ENCODE measurements around the gene TMEM184C.

TMEM184C gene

DNA sequence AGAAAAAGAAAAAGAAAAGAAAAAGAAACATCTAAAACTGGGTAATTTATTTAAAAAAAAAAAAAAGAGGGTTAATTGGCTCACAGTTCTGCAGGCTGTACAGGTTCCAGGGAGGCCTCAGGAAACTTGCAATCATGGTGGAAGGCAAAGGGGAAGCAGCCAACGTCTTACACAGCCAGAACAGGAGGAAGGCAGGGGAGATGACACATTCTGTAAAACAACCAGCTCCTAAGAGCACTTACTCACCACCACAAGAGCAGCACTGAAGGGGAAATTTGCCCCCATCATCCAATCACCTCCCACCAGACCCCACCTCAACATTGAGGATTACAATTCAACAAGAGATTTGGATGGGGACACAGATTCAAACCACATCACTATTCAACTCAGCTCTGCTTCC, 36.8 kb upstream of the TMEM184C start:
- Histone ChIP-seq H3K9ac (ENCODE audit: low read length) (no peak overlapping the region), H3K79me2 (ENCODE audit: insufficient read depth, low read length) (no peaks in the 10 kb centered on the region), H3K27ac (ENCODE audit: low read depth, low read length, poor library complexity, severe bottlenecking) (no peak overlapping the region), H3F3A (ENCODE audit: insufficient read depth, low read length) (no peaks in the 10 kb centered on the region), H3K4me2 (ENCODE audit: low read length) (no peak overlapping the region), H3K27me3 (ENCODE audit: insufficient read depth, low read length) (no peaks in the 10 kb centered on the region), H3K9me2 (ENCODE audit: low read depth, low read length) (no peaks in the 10 kb centered on the region), H2AFZ (ENCODE audit: low read length) (no peak overlapping the region), H3K36me3 (ENCODE audit: insufficient read depth, low read length) (no peaks in the 10 kb centered on the region), H3K9me3 (ENCODE audit: low read length) (no peaks in the 10 kb centered on the region), H3K4me1 (ENCODE audit: insufficient read depth, low read length, severe bottlenecking) (no peaks in the 10 kb centered on the region), H3K4me3 (ENCODE audit: low read depth, low read length, poor library complexity, severe bottlenecking) (no peak overlapping the region), H4K20me1 (ENCODE audit: insufficient read depth, low read length) (no peaks in the 10 kb centered on the region)
- TF ChIP-seq EZH2 (IDR thresholded peaks at IDR 0.05; ENCODE audit: borderline replicate concordance, low read length) = no peak
- TF ChIP-seq, protein P1, sequence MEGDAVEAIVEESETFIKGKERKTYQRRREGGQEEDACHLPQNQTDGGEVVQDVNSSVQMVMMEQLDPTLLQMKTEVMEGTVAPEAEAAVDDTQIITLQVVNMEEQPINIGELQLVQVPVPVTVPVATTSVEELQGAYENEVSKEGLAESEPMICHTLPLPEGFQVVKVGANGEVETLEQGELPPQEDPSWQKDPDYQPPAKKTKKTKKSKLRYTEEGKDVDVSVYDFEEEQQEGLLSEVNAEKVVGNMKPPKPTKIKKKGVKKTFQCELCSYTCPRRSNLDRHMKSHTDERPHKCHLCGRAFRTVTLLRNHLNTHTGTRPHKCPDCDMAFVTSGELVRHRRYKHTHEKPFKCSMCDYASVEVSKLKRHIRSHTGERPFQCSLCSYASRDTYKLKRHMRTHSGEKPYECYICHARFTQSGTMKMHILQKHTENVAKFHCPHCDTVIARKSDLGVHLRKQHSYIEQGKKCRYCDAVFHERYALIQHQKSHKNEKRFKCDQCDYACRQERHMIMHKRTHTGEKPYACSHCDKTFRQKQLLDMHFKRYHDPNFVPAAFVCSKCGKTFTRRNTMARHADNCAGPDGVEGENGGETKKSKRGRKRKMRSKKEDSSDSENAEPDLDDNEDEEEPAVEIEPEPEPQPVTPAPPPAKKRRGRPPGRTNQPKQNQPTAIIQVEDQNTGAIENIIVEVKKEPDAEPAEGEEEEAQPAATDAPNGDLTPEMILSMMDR (IDR thresholded peaks at IDR 0.05; ENCODE audit: low read length) = no peak

DNA sequence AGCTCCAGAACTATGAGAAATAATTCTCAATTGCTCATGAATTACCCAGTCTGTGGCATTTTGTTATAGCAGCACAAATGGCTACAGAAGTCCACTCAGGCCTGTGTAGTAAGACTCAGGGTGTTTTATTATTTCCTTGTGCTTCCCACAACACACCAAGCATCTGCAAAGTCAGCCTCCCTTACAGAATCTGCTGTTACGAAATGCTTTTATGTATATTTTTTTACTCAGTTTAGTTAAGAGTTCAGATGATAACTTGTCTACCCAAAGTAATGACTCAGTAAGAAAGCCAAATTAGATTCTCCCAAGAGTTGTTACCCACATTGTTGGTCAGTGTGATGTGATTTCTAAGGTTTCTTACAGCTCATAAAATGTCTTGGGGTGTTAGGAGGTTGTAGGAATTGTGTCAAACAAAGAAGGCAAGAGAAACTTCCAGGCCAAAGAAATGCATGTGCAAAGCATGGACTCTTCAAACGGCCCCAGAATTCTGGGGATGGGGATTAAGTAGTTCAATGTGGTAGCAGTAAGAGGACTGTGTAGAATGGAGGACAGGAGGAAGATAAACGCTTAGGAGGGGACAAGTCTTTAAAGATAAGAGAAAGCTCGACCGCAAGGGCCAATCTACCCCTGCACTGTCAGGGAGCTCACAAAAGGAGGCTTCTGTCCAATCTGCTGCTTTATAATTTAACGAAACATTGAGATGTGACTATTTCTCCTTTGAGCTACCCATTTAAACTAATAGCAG, 35.4 kb upstream of the TMEM184C start:
- H2AFZ ChIP-seq (ENCODE audit: low read length) = no peak overlapping the region
- no peak overlapping the region for H3K27ac ChIP-seq (ENCODE audit: low read depth, low read length, poor library complexity, severe bottlenecking)
- no peak overlapping the region for H3K4me2 ChIP-seq (ENCODE audit: low read length)

DNA sequence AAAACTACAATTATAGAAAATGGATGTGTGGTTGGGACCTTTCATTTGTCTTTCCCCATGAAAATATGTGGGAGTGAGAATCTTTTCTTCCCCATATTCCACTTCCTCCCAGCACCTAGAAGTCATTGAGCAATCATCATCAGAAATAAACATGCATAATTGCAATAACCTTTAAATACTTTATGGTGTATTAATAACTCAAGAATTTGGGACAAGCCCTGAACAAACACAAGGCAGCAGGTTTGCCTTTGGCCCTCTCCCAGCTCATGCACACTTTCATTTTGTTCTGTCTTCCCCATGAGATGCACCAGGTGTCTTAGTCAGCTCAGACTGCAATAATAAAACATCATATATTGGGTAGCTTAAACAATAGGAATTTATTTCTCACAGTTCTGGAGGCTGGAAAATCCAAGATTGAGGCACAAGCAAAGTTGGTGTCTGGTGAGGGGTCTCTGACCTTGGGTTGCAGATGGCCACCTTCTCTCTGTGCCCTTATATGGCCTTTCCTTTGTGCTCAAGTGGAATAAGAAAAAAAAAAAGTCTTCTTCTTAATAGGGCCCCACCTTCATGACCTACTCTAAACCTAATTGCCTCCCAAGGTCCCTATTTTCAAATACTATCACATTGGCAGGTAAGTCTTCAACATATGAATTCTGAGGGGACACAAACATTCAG, 34.7 kb upstream of the TMEM184C start:
- no peak overlapping the region for H3K9ac ChIP-seq (ENCODE audit: low read length)
- no peaks in the 10 kb centered on the region for H3K4me1 ChIP-seq (ENCODE audit: insufficient read depth, low read length, severe bottlenecking)
- H3K9me3 ChIP-seq (ENCODE audit: low read length) = no peaks in the 10 kb centered on the region
- no peaks in the 10 kb centered on the region for H3F3A ChIP-seq (ENCODE audit: insufficient read depth, low read length)
- no peak overlapping the region for H2AFZ ChIP-seq (ENCODE audit: low read length)
- H4K20me1 ChIP-seq (ENCODE audit: insufficient read depth, low read length) = no peaks in the 10 kb centered on the region
- no peak overlapping the region for H3K27ac ChIP-seq (ENCODE audit: low read depth, low read length, poor library complexity, severe bottlenecking)
- H3K36me3 ChIP-seq (ENCODE audit: insufficient read depth, low read length) = no peaks in the 10 kb centered on the region
- H3K4me2 ChIP-seq (ENCODE audit: low read length) = no peak overlapping the region
- no peak for TF ChIP-seq EZH2 (IDR thresholded peaks at IDR 0.05; ENCODE audit: borderline replicate concordance, low read length)
- TF ChIP-seq, protein P1 (IDR thresholded peaks at IDR 0.05; ENCODE audit: low read length) = no peak
- H3K27me3 ChIP-seq (ENCODE audit: insufficient read depth, low read length) = no peaks in the 10 kb centered on the region
- H3K9me2 ChIP-seq (ENCODE audit: low read depth, low read length) = no peaks in the 10 kb centered on the region
- H3K4me3 ChIP-seq (ENCODE audit: low read depth, low read length, poor library complexity, severe bottlenecking) = no peak overlapping the region
- H3K79me2 ChIP-seq (ENCODE audit: insufficient read depth, low read length) = no peaks in the 10 kb centered on the region

More for the DNA sequence above, 35.4 kb upstream of the TMEM184C start:
- Histone ChIP-seq H3K9me2 (ENCODE audit: low read depth, low read length) (no peaks in the 10 kb centered on the region), H3K9me3 (ENCODE audit: low read length) (no peaks in the 10 kb centered on the region), H3K9ac (ENCODE audit: low read length) (no peak overlapping the region), H3K4me3 (ENCODE audit: low read depth, low read length, poor library complexity, severe bottlenecking) (no peak overlapping the region), H3K36me3 (ENCODE audit: insufficient read depth, low read length) (no peaks in the 10 kb centered on the region), H3F3A (ENCODE audit: insufficient read depth, low read length) (no peaks in the 10 kb centered on the region), H4K20me1 (ENCODE audit: insufficient read depth, low read length) (no peaks in the 10 kb centered on the region), H3K27me3 (ENCODE audit: insufficient read depth, low read length) (no peaks in the 10 kb centered on the region), H3K4me1 (ENCODE audit: insufficient read depth, low read length, severe bottlenecking) (no peaks in the 10 kb centered on the region), H3K79me2 (ENCODE audit: insufficient read depth, low read length) (no peaks in the 10 kb centered on the region)
- TF ChIP-seq, protein P1 (IDR thresholded peaks at IDR 0.05; ENCODE audit: low read length) = no peak
- TF ChIP-seq EZH2 (IDR thresholded peaks at IDR 0.05; ENCODE audit: borderline replicate concordance, low read length) = no peak

All from OCI-LY1 (cell line).